GM19397 (cell line): Measurements from ENCODE around the gene LYRM7.
A peak's percentile ranks its signal among the peaks of the same experiment; 100 is the strongest.
"Not testable (repeated sequence)": the region's sequence is repeated elsewhere in the genome, so short reads cannot be mapped to it uniquely, and the experiment has no call there.

ENCODE experiments used
- ATAC-seq: cut with Tn5 transposase; IDR thresholded peaks from one replicate; pipeline ENCODE4 v1.9.1; 2021; ENCODE audit warnings: mild to moderate bottlenecking, moderate library complexity; ENCODE audit not compliant: unreplicated experiment

Gene LYRM7

GRCh38 chr5:131170540-131171275, at the start of gene LYRM7:
Gene LYRM7 (plus strand): TSS chr5:131170944. CDS start chr5:131171021, 77 bp downstream.
- ATAC-seq: peak; percentile 99

DNA sequence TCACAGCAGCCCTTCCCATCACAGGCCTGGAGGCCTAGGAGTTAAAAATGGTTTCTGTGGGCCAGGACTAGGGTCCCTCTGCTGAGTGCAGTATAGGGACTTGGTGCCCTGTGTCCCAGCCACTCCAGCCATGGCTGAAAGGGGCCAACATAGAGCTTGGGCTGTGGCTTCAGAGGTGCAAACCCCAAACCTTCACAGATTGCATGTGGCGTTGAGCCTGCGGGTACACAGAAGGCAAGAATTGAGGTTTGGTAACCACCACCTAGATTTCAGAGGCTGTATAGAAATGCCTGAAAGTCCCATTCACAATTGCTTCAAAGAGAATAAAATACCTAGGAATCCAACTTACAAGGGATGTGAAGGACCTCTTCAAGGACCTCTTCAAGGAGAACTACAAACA, 43.5 kb upstream of the LYRM7 start:
- ATAC-seq: not testable (repeated sequence)

GRCh38 chr5:131129306-131129705, 41.4 kb upstream of the LYRM7 start:
- ATAC-seq: no peak

DNA sequence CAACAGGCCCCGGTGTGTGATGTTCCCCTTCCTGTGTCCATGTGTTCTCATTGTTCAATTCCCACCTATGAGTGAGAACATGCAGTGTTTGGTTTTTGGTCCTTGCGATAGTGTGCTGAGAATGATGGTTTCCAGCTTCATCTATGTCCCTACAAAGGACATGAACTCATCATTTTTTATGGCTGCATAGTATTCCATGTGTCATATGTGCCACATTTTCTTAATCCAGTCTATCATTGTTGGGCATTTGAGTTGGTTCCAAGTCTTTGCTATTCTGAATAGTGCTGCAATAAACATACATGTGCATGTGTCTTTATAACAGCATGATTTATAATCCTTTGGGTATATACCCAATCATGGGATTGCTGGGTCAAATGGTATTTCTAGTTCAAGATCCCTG, 37.7 kb upstream of the LYRM7 start:
- ATAC-seq: not testable (repeated sequence)

DNA sequence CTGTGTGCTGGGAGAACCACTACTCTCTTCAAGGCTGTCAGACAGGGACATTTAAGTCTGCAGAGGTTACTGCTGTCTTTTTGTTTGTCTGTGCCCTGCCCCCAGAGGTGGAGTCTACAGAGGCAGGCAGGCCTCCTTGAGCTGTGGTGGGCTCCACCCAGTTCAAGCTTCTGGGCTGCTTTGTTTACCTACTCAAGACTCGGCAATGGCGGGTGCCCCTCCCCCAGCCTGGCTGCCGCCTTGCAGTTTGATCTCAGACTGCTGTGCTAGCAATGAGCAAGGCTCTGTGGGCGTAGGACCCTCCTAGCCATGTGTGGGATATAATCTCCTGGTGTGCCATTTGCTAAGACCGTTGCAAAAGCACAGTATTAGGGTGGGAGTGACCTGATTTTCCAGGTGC, 32.3 kb upstream of the LYRM7 start:
- ATAC-seq: not testable (repeated sequence)

GRCh38 chr5:131139321-131139720, 31.4 kb upstream of the LYRM7 start:
- no peak for ATAC-seq

DNA sequence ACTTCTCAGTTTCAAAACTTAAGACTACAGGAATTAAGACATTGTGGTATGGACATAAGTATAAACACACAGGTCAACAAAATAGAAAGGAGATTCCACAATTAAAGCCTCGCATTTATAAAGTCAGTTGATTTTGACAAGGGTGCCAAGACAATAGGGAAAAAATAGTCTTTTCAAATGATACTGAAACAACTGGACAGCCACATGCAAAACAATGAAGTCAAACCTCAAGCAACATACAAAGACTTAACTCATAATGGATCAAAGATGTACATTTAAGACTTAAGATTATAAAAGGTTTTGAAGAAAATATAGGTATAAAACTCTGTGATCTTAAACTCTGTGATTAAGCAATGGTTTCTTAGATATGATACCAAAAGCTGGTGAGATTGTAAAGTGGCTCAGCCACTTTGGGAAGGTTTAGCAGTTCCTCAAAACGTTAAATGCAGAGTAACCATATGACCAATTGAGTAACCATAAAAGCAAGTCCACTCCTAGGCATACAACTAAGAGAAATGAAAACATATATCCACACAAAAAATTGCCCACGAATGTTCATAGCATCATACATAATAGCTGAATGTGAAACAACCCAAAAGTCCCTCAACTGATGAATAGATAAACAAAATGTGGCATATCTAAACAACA, 27.6 kb upstream of the LYRM7 start:
- no peak for ATAC-seq

DNA sequence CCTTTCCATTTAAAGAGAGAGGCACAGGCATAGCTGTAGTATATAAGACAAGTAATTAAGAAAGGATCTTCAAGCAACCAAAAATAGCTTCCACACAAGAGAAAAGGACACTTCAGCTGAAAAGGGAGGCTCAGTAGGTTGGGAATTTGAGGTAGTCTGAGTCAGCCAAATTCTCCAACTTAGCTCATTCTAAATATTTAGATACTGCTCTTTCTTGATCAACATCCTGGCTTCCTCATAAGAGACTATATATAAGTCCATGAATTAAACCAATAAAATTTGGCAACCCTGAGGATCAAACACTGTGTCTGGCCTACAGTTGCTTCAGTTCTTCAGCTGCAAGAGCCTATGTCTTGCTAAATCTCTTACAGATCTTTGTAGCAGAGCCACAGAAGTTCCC, 23.5 kb upstream of the LYRM7 start:
- ATAC-seq: no peak

DNA sequence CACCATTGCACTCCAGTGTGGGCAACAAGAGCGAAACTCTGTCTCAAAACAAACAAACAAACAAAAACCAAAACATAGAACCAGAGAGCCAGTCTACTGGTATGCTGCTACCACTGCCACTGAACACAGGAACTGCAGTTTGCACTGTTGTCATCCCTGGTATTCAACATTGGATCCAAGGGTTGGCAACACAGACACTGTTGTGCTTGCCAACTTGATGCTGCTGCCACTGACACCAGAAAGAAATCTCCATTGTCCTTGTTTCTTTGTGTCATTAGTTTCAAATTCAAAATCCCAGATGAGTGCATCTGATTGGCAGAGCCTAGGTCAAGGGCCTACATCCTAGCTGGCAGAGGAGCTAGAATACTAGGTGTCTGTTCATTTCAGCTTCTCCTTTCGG, 21.9 kb upstream of the LYRM7 start:
- no peak for ATAC-seq

- ATAC-seq: no peak
Measured at GRCh38 chr5:131150408-131150807, 20.3 kb upstream of the LYRM7 start.

- ATAC-seq: no peak
Measured at GRCh38 chr5:131151216-131151615, 19.5 kb upstream of the LYRM7 start.

- ATAC-seq: no peak
Measured at GRCh38 chr5:131156385-131156784, 14.4 kb upstream of the LYRM7 start.

DNA sequence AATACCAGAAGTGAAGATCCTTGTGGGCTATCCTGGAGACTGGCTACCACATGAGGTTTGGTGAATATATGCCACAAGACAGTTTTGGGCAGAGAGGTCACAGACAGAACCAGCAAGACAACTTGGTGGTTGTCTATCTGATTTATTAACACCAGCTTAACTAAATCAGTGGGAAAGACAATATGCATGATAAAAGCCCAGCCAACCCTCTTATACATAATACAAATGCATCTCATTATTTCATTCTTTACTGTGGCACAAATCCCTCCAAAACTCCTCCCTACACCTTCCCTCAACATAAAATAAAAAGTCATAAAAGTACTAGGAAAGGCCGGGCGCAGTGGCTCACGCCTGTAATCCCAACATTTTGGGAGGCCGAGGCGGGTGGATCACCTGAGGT, 13.8 kb upstream of the LYRM7 start:
- no peak for ATAC-seq

DNA sequence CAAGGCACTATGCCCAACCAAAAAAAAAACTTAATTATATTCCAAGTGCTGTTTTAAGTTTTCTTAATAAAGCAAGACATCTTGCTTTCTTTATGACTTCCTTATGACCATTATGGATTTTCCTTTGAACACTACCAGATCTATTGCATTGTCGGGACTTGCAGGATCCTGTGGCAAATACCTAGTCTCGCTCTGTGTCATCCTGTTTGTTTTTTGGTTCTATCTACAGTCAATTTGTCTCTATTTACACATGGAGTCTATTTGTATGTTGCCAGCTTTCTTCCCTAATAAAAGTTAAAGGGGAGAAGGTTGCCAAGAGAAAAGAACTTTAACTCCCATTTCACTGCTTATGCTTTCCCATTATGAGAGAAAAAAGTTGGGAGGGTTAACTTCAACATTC, 10.6 kb upstream of the LYRM7 start:
- no peak for ATAC-seq

GRCh38 chr5:131163276-131164119, 7.2 kb upstream of the LYRM7 start:
- ATAC-seq: no peak

- ATAC-seq: peak; percentile 76
Measured at GRCh38 chr5:131164191-131165118, 6.3 kb upstream of the LYRM7 start.

- ATAC-seq: peak; percentile 80
Measured at GRCh38 chr5:131165119-131165727, 5.5 kb upstream of the LYRM7 start, which contains the start of gene HINT1. Gene HINT1 (minus strand): TSS chr5:131165256. CDS start chr5:131165205, 51 bp downstream.

DNA sequence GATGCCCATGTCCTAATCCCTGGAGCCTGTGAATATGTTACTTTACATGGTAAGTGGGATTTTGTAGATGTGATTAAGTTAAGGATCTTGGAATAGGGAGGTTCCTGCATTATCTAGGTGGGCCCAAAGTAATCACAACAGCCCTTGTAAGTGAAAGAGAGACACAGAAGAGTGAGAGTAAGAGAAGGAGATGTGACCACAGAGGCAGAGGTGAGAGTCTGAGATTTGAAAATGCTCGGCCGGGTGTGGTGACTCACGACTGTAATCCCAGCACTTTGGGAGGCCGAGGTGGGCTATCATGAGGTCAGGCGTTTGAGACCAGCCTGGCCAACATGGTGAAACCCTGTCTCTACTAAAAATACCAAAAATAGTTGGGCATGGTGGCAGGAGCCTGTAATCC, 3.1 kb upstream of the LYRM7 start:
- ATAC-seq: no peak

DNA sequence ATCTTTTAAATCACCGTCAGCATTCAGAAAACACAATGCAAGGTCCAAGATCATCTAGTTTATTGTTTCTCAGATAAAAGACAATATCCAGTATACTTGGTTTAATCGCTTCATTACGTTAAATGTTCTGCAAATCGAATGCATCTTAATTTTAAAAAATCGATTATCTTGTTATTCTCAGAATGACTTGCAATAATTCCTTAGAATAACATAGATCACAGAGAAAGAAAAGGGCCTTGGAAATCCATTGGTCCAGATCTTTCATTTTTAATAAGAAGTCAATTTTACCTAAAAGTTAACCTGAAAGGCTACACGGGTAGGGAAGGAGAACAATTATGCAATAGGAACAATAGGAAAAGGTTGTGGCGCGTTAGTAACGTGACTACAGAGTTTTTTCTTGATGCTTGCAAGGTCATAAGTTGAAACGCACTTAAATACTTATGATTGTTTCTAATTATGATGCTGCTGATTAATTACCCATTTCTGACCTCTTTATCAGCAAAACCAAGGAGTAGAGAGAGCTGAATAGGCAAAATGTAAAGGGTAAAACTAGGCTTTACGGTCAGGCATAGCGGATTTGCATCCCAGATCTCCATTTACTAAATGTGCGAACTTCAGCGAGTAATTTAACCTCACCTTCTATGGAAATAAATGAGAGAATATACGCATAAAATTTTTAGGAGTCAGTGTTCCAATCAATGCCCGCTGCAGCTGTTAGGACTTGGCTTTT, 769 bp upstream of the LYRM7 start:
- no peak for ATAC-seq
